Endothelial cell of umbilical vein (primary cell): ENCODE data around the gene SFT2D3. TPM values are rescaled to one million over a fixed set of nuclear protein-coding genes. Genes with fewer than 3 reads are reported as not detected.

ENCODE experiments used
- BruUV-seq: library from RNA; stranded (reverse); fragments of 400-500 nt; replicated peaks from 2 replicates; lab custom pipeline; 2021; lab: Mats Ljungman, UMichigan
- CTCF ChIA-PET: fragments of 300-600, 350-600 bp; sonication (Branson Sonifier 250); formaldehyde crosslinking; loops from one replicate; lab custom pipeline; 2021; ENCODE audit warnings: antibody characterized with exemption, inconsistent platforms; lab: Charles Lee
- POLR2A ChIA-PET: fragments of 300-600, 350-600 bp; sonication (Branson Sonifier 250); formaldehyde crosslinking; loops from one replicate; lab custom pipeline; 2021; ENCODE audit warnings: antibody characterized with exemption, inconsistent platforms; lab: Charles Lee
- DNase-seq: peaks from one replicate; pipeline ENCODE4 v3.0.0-alpha.2; 2011; ENCODE audit warnings: low read depth, low spot score
- FAIRE-seq: peaks from 2 replicates; lab custom pipeline; 2011; peaks lifted over from hg19 to GRCh38; lab: Jason Lieb, UNC
- H2AFZ ChIP-seq: 2 replicates; pipeline ENCODE4 v1.6.0; 2012; ENCODE audit warnings: low read depth, low read length, control low read depth, inconsistent platforms
- H3K27ac ChIP-seq: 2 replicates; pipeline ENCODE4 v1.5.1; 2011; ENCODE audit warnings: low read depth, mild to moderate bottlenecking, control low read depth, low read length, moderate library complexity; ENCODE audit not compliant: insufficient read depth
- H3K27me3 ChIP-seq, 2 experiments: 2 replicates each; pipeline versions ENCODE4 v1.6.0 to v1.6.1; 2011; ENCODE audit warnings: low read length in 2 of 2, mixed read lengths in 1 of 2; ENCODE audit not compliant: control insufficient read depth in 2 of 2, insufficient read depth in 2 of 2
- H3K36me3 ChIP-seq, 2 experiments: 2 replicates in 1 of 2; 3 replicates in 1 of 2; pipeline ENCODE4 v1.5.1; 2011; ENCODE audit warnings: low read length in 2 of 2, mild to moderate bottlenecking in 1 of 2, moderate library complexity in 1 of 2; ENCODE audit not compliant: control insufficient read depth in 2 of 2, insufficient read depth in 2 of 2; ENCODE audit errors: extremely low read depth in 1 of 2
- H3K4me1 ChIP-seq: 3 replicates; pipeline ENCODE4 v1.5.1; 2011; ENCODE audit warnings: mild to moderate bottlenecking, low read length; ENCODE audit not compliant: control insufficient read depth, insufficient read depth; ENCODE audit errors: extremely low read depth
- H3K4me2 ChIP-seq: 2 replicates; pipeline ENCODE4 v1.6.1; 2011; ENCODE audit warnings: low read length, control low read depth, mixed read lengths; ENCODE audit not compliant: insufficient read depth
- H3K4me3 ChIP-seq, 3 experiments: fragments of 200-600 bp in 1 of 3; sonication (generic), shearing (Covaris generic) in 1 of 3; replicated peaks in 1 of 3; 2 replicates each; pipeline ENCODE4 v1.5.1; 2011 to 2016; ENCODE audit warnings: control low read depth in 3 of 3, low read length in 3 of 3, mild to moderate bottlenecking in 2 of 3, inconsistent platforms in 1 of 3, low read depth in 1 of 3, moderate library complexity in 1 of 3; ENCODE audit not compliant: insufficient read depth in 1 of 3
- H3K79me2 ChIP-seq: 2 replicates; pipeline ENCODE4 v1.6.0; 2012; ENCODE audit warnings: low read length, inconsistent platforms; ENCODE audit not compliant: control insufficient read depth, insufficient read depth
- H3K9ac ChIP-seq: replicated peaks from 2 replicates; pipeline ENCODE3; 2011; ENCODE audit warnings: low read length, control low read depth; ENCODE audit not compliant: insufficient read depth; ENCODE audit errors: extremely low read depth
- H3K9me1 ChIP-seq: replicated peaks from 3 replicates; pipeline ENCODE4 v1.6.0; 2011; ENCODE audit warnings: mild to moderate bottlenecking, low read length; ENCODE audit not compliant: control insufficient read depth, insufficient read depth; ENCODE audit errors: extremely low read depth
- H3K9me3 ChIP-seq: replicated peaks from 2 replicates; pipeline ENCODE4 v1.5.1; 2012; ENCODE audit warnings: low read length, inconsistent platforms; ENCODE audit not compliant: control insufficient read depth, insufficient read depth
- H4K20me1 ChIP-seq: replicated peaks from 2 replicates; pipeline ENCODE3; 2011; ENCODE audit warnings: mild to moderate bottlenecking, low read length; ENCODE audit not compliant: control insufficient read depth, insufficient read depth; ENCODE audit errors: extremely low read depth
- CTCF ChIP-seq, 2 donors: IDR thresholded peaks; 1 replicate in 1 of 2; 2 replicates in 1 of 2; pipeline ENCODE4 v1.5.1; 2011; ENCODE audit warnings: low read length in 2 of 2, mild to moderate bottlenecking in 2 of 2, moderate library complexity in 2 of 2, control low read depth in 1 of 2, inconsistent platforms in 1 of 2, low read depth in 1 of 2; ENCODE audit not compliant: insufficient read depth in 1 of 2; ENCODE audit errors: extremely low read depth in 1 of 2
- EZH2 ChIP-seq: IDR thresholded peaks from 2 replicates; pipeline ENCODE4 v1.6.1; 2012; ENCODE audit warnings: borderline replicate concordance, low read depth, mild to moderate bottlenecking, moderate library complexity, low read length, inconsistent platforms; ENCODE audit not compliant: severe bottlenecking
- MYC ChIP-seq: IDR thresholded peaks from one replicate; pipeline ENCODE4 v1.6.1; 2011; ENCODE audit warnings: mild to moderate bottlenecking, low read depth, low read length
- dilution Hi-C: fragments of 300-500 bp; cut with MboI; formaldehyde crosslinking; loops from one replicate; pipeline ENCODE4 v1.15.0; 2019; ENCODE audit warnings: low sequenced_read_pairs; ENCODE audit not compliant: extremely low pct_ligation_motif_present
- intact Hi-C: fragments of 100-400 bp; cut with micrococcal nuclease; formaldehyde crosslinking; loops from one replicate; pipeline ENCODE4 v1.10.0; 2022
- polyA plus RNA-seq, 4 experiments: library from polyadenylated mRNA; depleted of rRNA in 3 of 4; stranded (reverse) in 3 of 4; unstranded in 1 of 4; fragments of >200 nt; gene quantifications; 2 replicates each; pipeline versions ENCODE4 v1.2.1 to v1.2.3, GENCODE V29; 2011 to 2012; ENCODE audit warnings: missing spikeins in 1 of 4
- total RNA-seq: library from RNA; stranded (reverse); gene quantifications from 2 replicates; pipeline ENCODE4 v1.2.3, GENCODE V29; 2021

SFT2D3 gene
- total and polyA plus RNA-seq, 2 donors (not counting 3 experiments of a cell fraction or from before 2014, with no cell fraction given) = 4.5 to 4.7 TPM

- Histone ChIP-seq H3K9me3 (no peaks in the 10 kb centered on the region), H3K4me3 (peak within 1 kb of the TSS; percentile 48 to 58 (median 58)), H3K4me1 (peaks cover 18% of the 10 kb centered on the region), H3K27ac (no peak within 1 kb of the TSS), H4K20me1 (no peaks in the 10 kb centered on the region), H2AFZ (peak within 1 kb of the TSS; percentile 77), H3K79me2 (no peaks in the 10 kb centered on the region), H3K27me3 (no peaks in the 10 kb centered on the region), H3K36me3 (no peaks in the 10 kb centered on the region), H3K9me1 (no peaks in the 10 kb centered on the region), H3K4me2 (peak within 1 kb of the TSS; percentile 81), H3K9ac (peak within 1 kb of the TSS; percentile 2)
- BruUV-seq = no TSS peak
- ChIA-PET POLR2A (interaction anchor here (0.6 to 1.2 kb wide), 3 partner anchors 22 to 26 kb away, joined by 3 read pairs; partner anchors contain the start of gene SFT2D3), CTCF (interaction anchor here (0.6 to 5.7 kb wide), 23 partner anchors 10 to 351 kb away, joined by 3 to 151 read pairs (median 6); partner anchors contain the start of gene IWS1)
- dilution Hi-C loops = no loop called here
- DNase-seq (peak; percentile 36), FAIRE-seq (peak; percentile 63)
- intact Hi-C loops = loop anchor here (1.0 to 2.0 kb wide), 5 partner anchors 17 to 84 kb away; partner anchors contain the start of gene SFT2D3
- TF ChIP-seq CTCF (IDR thresholded peaks at IDR 0.05; ENCODE audit: extremely low read depth in 1 of 2, insufficient read depth in 1 of 2, low read depth in 1 of 2, low read length in 2 of 2) (peak in 1 of 2 donors; percentile 37), MYC (no peak), EZH2 (peak; percentile 35)
Measured at GRCh38 chr2:127675331-127676261, 25.7 kb upstream of the SFT2D3 start, which contains the start of gene LIMS2. Gene LIMS2 (minus strand): TSS chr2:127675530. CDS start chr2:127675024, 506 bp downstream.
